ENCODE results near the gene MAZ. TPM values are rescaled to one million over a fixed set of nuclear protein-coding genes. Genes with fewer than 3 reads are reported as not detected.
"Not testable (repeated sequence)": the region's sequence is repeated elsewhere in the genome, so short reads cannot be mapped to it uniquely, and the experiment has no call there.

The MAZ gene
- 100 to 1,000 TPM in 7 of 8 experiments, 10 to 100 TPM in 1; 80.2 to 354 (median 177) TPM for total RNA-seq

GRCh38 chr16:29806099-29806579, at the start of gene MAZ:
Gene MAZ (plus strand): TSS chr16:29806529. CDS start chr16:29806702, 173 bp downstream.
- H3K27ac ChIP-seq = peak within 1 kb of the TSS; percentile 98 to 99
- in situ Hi-C loops (cut with MboI; ENCODE audit: low pct_unique_long_range_greater_than_20kb in 2 of 9, low sequenced_read_pairs in 9 of 9, unreplicated experiment in 9 of 9) = loop anchor here in 5 of 9 experiments (10.0 to 25.0 kb wide), 3 partner anchors 101 to 206 kb away; partner anchors contain the start of genes C16orf92 (in 3 of the 5), DOC2A (in 3 of the 5) and ASPHD1 (in 1 of the 5)
- no CpG with 5 or more reads among the region's 67 CpGs for WGBS, 10 experiments
- ATAC-seq (replicated peaks in 6 of 8) = no peak
- H3K4me1 ChIP-seq (replicated peaks in 1 of 2) = peaks cover 37 to 38% of the 10 kb centered on the region in 2 donors
- peak within 1 kb of the TSS; percentile 66 to 92 (median 80) for H3K4me3 ChIP-seq

GRCh38 chr16:29756654-29757053, 49.7 kb upstream of the MAZ start:
- ATAC-seq (replicated peaks in 6 of 8) = peak in 5 of 8 experiments; percentile 33 to 93 (median 51)
- Histone ChIP-seq H3K4me3 (no peak overlapping the region), H3K27ac (no peak overlapping the region), H3K4me1 (replicated peaks in 1 of 2) (peaks cover 3 to 6% of the 10 kb centered on the region in 2 donors)
- WGBS, 10 experiments = 0 to 100% (median 80%) methylated on average over 1 of the region's 1 CpG; no CpG with 5 or more reads in 5 of the 10 experiments
- in situ Hi-C loops (cut with MboI; ENCODE audit: low pct_unique_long_range_greater_than_20kb in 2 of 9, low sequenced_read_pairs in 9 of 9, unreplicated experiment in 9 of 9) = no loop called here

GRCh38 chr16:29757086-29757485, 49.2 kb upstream of the MAZ start:
- H3K4me1 ChIP-seq (replicated peaks in 1 of 2); ATAC-seq (replicated peaks in 6 of 8); H3K27ac ChIP-seq; H3K4me3 ChIP-seq; in situ Hi-C loops (cut with MboI; ENCODE audit: low pct_unique_long_range_greater_than_20kb in 2 of 9, low sequenced_read_pairs in 9 of 9, unreplicated experiment in 9 of 9): not testable (repeated sequence)
- 30 to 100% (median 83%) methylated on average over 1 to 5 of the region's 8 CpGs; no CpG with 5 or more reads in 1 of the 10 experiments for WGBS, 10 experiments

- whole genome bisulfite sequencing, 10 experiments = 0 to 90% (median 66%) methylated on average over 1 to 6 of the region's 6 CpGs; no CpG with 5 or more reads in 2 of the 10 experiments
- H3K27ac ChIP-seq = peak overlapping the region in 1 of 2 donors; percentile 64
- in situ Hi-C loops (cut with MboI; ENCODE audit: low pct_unique_long_range_greater_than_20kb in 2 of 9, low sequenced_read_pairs in 9 of 9, unreplicated experiment in 9 of 9) = no loop called here
- H3K4me1 ChIP-seq (replicated peaks in 1 of 2) = peaks cover 3 to 6% of the 10 kb centered on the region in 2 donors
- no peak overlapping the region for H3K4me3 ChIP-seq
- peak in 7 of 8 experiments; percentile 45 to 92 (median 84) for ATAC-seq (replicated peaks in 6 of 8)
Measured at GRCh38 chr16:29757950-29758466, 48.3 kb upstream of the MAZ start.

GRCh38 chr16:29760567-29761279, 45.6 kb upstream of the MAZ start:
- 51 to 100% (median 81%) methylated on average over 1 to 9 of the region's 9 CpGs; no CpG with 5 or more reads in 1 of the 10 experiments for WGBS, 10 experiments
- no peak for ATAC-seq (replicated peaks in 6 of 8)
- peaks cover 3 to 6% of the 10 kb centered on the region in 2 donors for H3K4me1 ChIP-seq (replicated peaks in 1 of 2)
- H3K4me3 ChIP-seq = no peak overlapping the region
- H3K27ac ChIP-seq = no peak overlapping the region
- in situ Hi-C loops (cut with MboI; ENCODE audit: low pct_unique_long_range_greater_than_20kb in 2 of 9, low sequenced_read_pairs in 9 of 9, unreplicated experiment in 9 of 9) = no loop called here

- H3K27ac ChIP-seq; H3K4me3 ChIP-seq; H3K4me1 ChIP-seq (replicated peaks in 1 of 2); in situ Hi-C loops (cut with MboI; ENCODE audit: low pct_unique_long_range_greater_than_20kb in 2 of 9, low sequenced_read_pairs in 9 of 9, unreplicated experiment in 9 of 9); ATAC-seq (replicated peaks in 6 of 8): not testable (repeated sequence)
- WGBS, 10 experiments = 40 to 100% (median 93%) methylated on average over 1 to 4 of the region's 8 CpGs; no CpG with 5 or more reads in 3 of the 10 experiments
Measured at GRCh38 chr16:29761280-29761651, 45.1 kb upstream of the MAZ start.

GRCh38 chr16:29761882-29762281, 44.4 kb upstream of the MAZ start:
- Histone ChIP-seq H3K27ac (no peak overlapping the region), H3K4me1 (replicated peaks in 1 of 2) (peaks cover 3 to 6% of the 10 kb centered on the region in 2 donors), H3K4me3 (no peak overlapping the region)
- 0 to 96% (median 73%) methylated on average over 1 to 4 of the region's 6 CpGs; no CpG with 5 or more reads in 3 of the 10 experiments for WGBS, 10 experiments
- in situ Hi-C loops (cut with MboI; ENCODE audit: low pct_unique_long_range_greater_than_20kb in 2 of 9, low sequenced_read_pairs in 9 of 9, unreplicated experiment in 9 of 9) = no loop called here
- peak in 5 of 8 experiments; percentile 15 to 89 (median 53) for ATAC-seq (replicated peaks in 6 of 8)

GRCh38 chr16:29763326-29763725, 43.0 kb upstream of the MAZ start:
- ATAC-seq (replicated peaks in 6 of 8) = no peak
- WGBS, 10 experiments = 29 to 100% (median 54%) methylated on average over 1 to 5 of the region's 6 CpGs; no CpG with 5 or more reads in 6 of the 10 experiments
- Histone ChIP-seq H3K4me1 (replicated peaks in 1 of 2) (peaks cover 0 to under 1% of the 10 kb centered on the region in 2 donors), H3K4me3 (no peak overlapping the region), H3K27ac (no peak overlapping the region)
- in situ Hi-C loops (cut with MboI; ENCODE audit: low pct_unique_long_range_greater_than_20kb in 2 of 9, low sequenced_read_pairs in 9 of 9, unreplicated experiment in 9 of 9) = no loop called here

- Histone ChIP-seq H3K4me3 (no peak overlapping the region), H3K4me1 (replicated peaks in 1 of 2) (no peaks in the 10 kb centered on the region), H3K27ac (no peak overlapping the region)
- in situ Hi-C loops (cut with MboI; ENCODE audit: low pct_unique_long_range_greater_than_20kb in 2 of 9, low sequenced_read_pairs in 9 of 9, unreplicated experiment in 9 of 9) = no loop called here
- no peak for ATAC-seq (replicated peaks in 6 of 8)
- 43 to 90% (median 65%) methylated on average over 2 to 8 of the region's 15 CpGs; no CpG with 5 or more reads in 2 of the 10 experiments for WGBS, 10 experiments
Measured at GRCh38 chr16:29765167-29766032, 40.9 kb upstream of the MAZ start.

- in situ Hi-C loops (cut with MboI; ENCODE audit: low pct_unique_long_range_greater_than_20kb in 2 of 9, low sequenced_read_pairs in 9 of 9, unreplicated experiment in 9 of 9) = no loop called here
- WGBS, 10 experiments = 58 to 100% (median 86%) methylated on average over 1 to 3 of the region's 3 CpGs; no CpG with 5 or more reads in 2 of the 10 experiments
Measured at GRCh38 chr16:29766571-29766970, 39.8 kb upstream of the MAZ start.

GRCh38 chr16:29767062-29767461, 39.3 kb upstream of the MAZ start:
- H3K27ac ChIP-seq = no peak overlapping the region
- H3K4me3 ChIP-seq = no peak overlapping the region
- 0 to 100% (median 81%) methylated on average over 1 to 3 of the region's 3 CpGs; no CpG with 5 or more reads in 3 of the 10 experiments for WGBS, 10 experiments
- no peaks in the 10 kb centered on the region for H3K4me1 ChIP-seq (replicated peaks in 1 of 2)
- no peak for ATAC-seq (replicated peaks in 6 of 8)
- in situ Hi-C loops (cut with MboI; ENCODE audit: low pct_unique_long_range_greater_than_20kb in 2 of 9, low sequenced_read_pairs in 9 of 9, unreplicated experiment in 9 of 9) = no loop called here

More at GRCh38 chr16:29766571-29766970, 39.8 kb upstream of the MAZ start:
- Histone ChIP-seq H3K4me3 (no peak overlapping the region), H3K4me1 (replicated peaks in 1 of 2) (no peaks in the 10 kb centered on the region), H3K27ac (no peak overlapping the region)
- ATAC-seq (replicated peaks in 6 of 8) = no peak

- no peak overlapping the region for H3K27ac ChIP-seq
- 20 to 83% (median 67%) methylated on average over 1 to 2 of the region's 2 CpGs; no CpG with 5 or more reads in 1 of the 10 experiments for WGBS, 10 experiments
- H3K4me1 ChIP-seq (replicated peaks in 1 of 2) = no peaks in the 10 kb centered on the region
- in situ Hi-C loops (cut with MboI; ENCODE audit: low pct_unique_long_range_greater_than_20kb in 2 of 9, low sequenced_read_pairs in 9 of 9, unreplicated experiment in 9 of 9) = no loop called here
- no peak overlapping the region for H3K4me3 ChIP-seq
- ATAC-seq (replicated peaks in 6 of 8) = no peak
Measured at GRCh38 chr16:29769507-29769906, 36.8 kb upstream of the MAZ start.
